K562 (cell line): ENCODE results near the gene GIT2. TPM values are rescaled to one million over a fixed set of nuclear protein-coding genes. Genes with fewer than 3 reads are reported as not detected.
A peak's percentile ranks its signal among the peaks of the same experiment; 100 is the strongest.

Experiments
- BHLHE40 ChIP-seq: IDR thresholded peaks from 2 replicates; pipeline ENCODE4 v1.6.1; 2011; ENCODE audit warnings: low read length, improper control_type of control experiment
- BRF1 ChIP-seq: IDR thresholded peaks from 3 replicates; pipeline ENCODE4 v1.6.1; 2011; ENCODE audit warnings: borderline replicate concordance, mild to moderate bottlenecking; ENCODE audit not compliant: insufficient read length; ENCODE audit errors: extremely low read depth
- CXXC5 ChIP-seq: fragments of 250-450 bp; sonication (Bioruptor Pico); IDR thresholded peaks from 2 replicates; pipeline ENCODE4 v1.8.0; 2022; ENCODE audit warnings: inconsistent platforms, mild to moderate bottlenecking, moderate library complexity
- GATA2 ChIP-seq: sonication (generic); formaldehyde crosslinking; IDR thresholded peaks from 2 replicates; pipeline ENCODE4 v1.4.0; 2020; ENCODE audit warnings: mild to moderate bottlenecking, missing genetic modification reagents
- GTF2F1 ChIP-seq: IDR thresholded peaks from 2 replicates; pipeline ENCODE4 v1.6.1; 2011; ENCODE audit warnings: low read depth, low read length, improper control_type of control experiment
- HDAC3 ChIP-seq: fragments of 450-650 bp; IDR thresholded peaks from 2 replicates; pipeline ENCODE4 v1.6.1; 2018; ENCODE audit warnings: borderline replicate concordance, mild to moderate bottlenecking, moderate library complexity; ENCODE audit not compliant: partially characterized antibody
- HOXB6 ChIP-seq: fragments of 250-450 bp; sonication (Bioruptor Pico); IDR thresholded peaks from 2 replicates; pipeline ENCODE4 v1.5.1; 2022; ENCODE audit warnings: mild to moderate bottlenecking, borderline replicate concordance
- ILK ChIP-seq: fragments of 450-650 bp; IDR thresholded peaks from 2 replicates; pipeline ENCODE4 v1.6.1; 2016; ENCODE audit warnings: missing genetic modification characterization, low read depth, mild to moderate bottlenecking, missing compliant biosample characterization, moderate library complexity, borderline replicate concordance
- KLF16 ChIP-seq: IDR thresholded peaks from 2 replicates; pipeline ENCODE4 v1.6.1; 2016; ENCODE audit warnings: antibody characterized with exemption
- MEF2D ChIP-seq: conservative IDR thresholded peaks from 2 replicates; pipeline ENCODE4 v1.6.1; 2016; ENCODE audit warnings: low read depth, missing genetic modification characterization, missing compliant biosample characterization
- NBN ChIP-seq: fragments of 450-650 bp; IDR thresholded peaks from 2 replicates; pipeline ENCODE4 v1.6.1; 2016; ENCODE audit warnings: low read depth, mild to moderate bottlenecking
- POLR2H ChIP-seq: IDR thresholded peaks from 2 replicates; pipeline ENCODE4 v1.6.1; 2016; ENCODE audit warnings: missing genetic modification characterization, low read depth, mild to moderate bottlenecking, control low read depth, missing compliant biosample characterization, moderate library complexity
- RBM14 ChIP-seq: fragments of 200-400 bp; formaldehyde crosslinking; IDR thresholded peaks from 2 replicates; pipeline ENCODE4 v1.6.1; 2018; ENCODE audit warnings: low read depth, mild to moderate bottlenecking, low read length, moderate library complexity, borderline replicate concordance; ENCODE audit not compliant: insufficient read depth
- STAT5A ChIP-seq: IDR thresholded peaks from 2 replicates; pipeline ENCODE4 v1.6.1; 2012; ENCODE audit warnings: low read length, inconsistent platforms, borderline replicate concordance
- TCF7 ChIP-seq: sonication (generic); IDR thresholded peaks from 2 replicates; pipeline ENCODE4 v1.6.1; 2016; ENCODE audit warnings: antibody characterized with exemption, borderline replicate concordance
- XRCC3 ChIP-seq: fragments of 450-650 bp; IDR thresholded peaks from 2 replicates; pipeline ENCODE4 v1.6.1; 2017; ENCODE audit warnings: mild to moderate bottlenecking, moderate library complexity
- ZBTB1 ChIP-seq: sonication (generic); formaldehyde crosslinking; IDR thresholded peaks from 2 replicates; pipeline ENCODE4 v1.8.1; 2023; ENCODE audit warnings: missing genetic modification reagents, low read depth, mild to moderate bottlenecking, borderline replicate concordance
- ZNF184 ChIP-seq: sonication (generic); formaldehyde crosslinking; IDR thresholded peaks from 2 replicates; pipeline ENCODE4 v1.5.0; 2020; ENCODE audit warnings: missing genetic modification reagents
- ZNF551 ChIP-seq: fragments of 250-450 bp; sonication (Bioruptor Pico); IDR thresholded peaks from 2 replicates; pipeline ENCODE4 v1.5.0; 2021; ENCODE audit warnings: mild to moderate bottlenecking, moderate library complexity
- ZNF75A ChIP-seq: fragments of 450-650 bp; formaldehyde crosslinking; IDR thresholded peaks from 2 replicates; pipeline ENCODE4 v1.4.0; 2020; ENCODE audit warnings: mild to moderate bottlenecking
- ZSCAN32 ChIP-seq: fragments of 450-650 bp; formaldehyde crosslinking; IDR thresholded peaks from 2 replicates; pipeline ENCODE4 v1.4.0; 2020; ENCODE audit warnings: mild to moderate bottlenecking, moderate library complexity
- polyA plus RNA-seq, 8 experiments: library from polyadenylated mRNA; depleted of rRNA in 4 of 8; stranded (reverse) in 5 of 8; unstranded in 3 of 8; fragments of >200 nt; fragmentation: Nextera tagmentation in 2 of 8; fragmentation: Illumina TruSeq in 1 of 8; extraction: Ambion mirVana in 2 of 8; extraction: Trizol in 1 of 8; gene quantifications; 2 replicates each; pipeline versions ENCODE4 v1.2.1 to v1.2.3, GENCODE V29; 2011 to 2014; ENCODE audit warnings: inconsistent platforms in 1 of 8, missing spikeins in 1 of 8
- total RNA-seq, 7 experiments: library from RNA; depleted of rRNA in 6 of 7; stranded (reverse); fragments of >200 nt in 6 of 7; fragmentation: Illumina TruSeq in 2 of 7; extraction: Trizol in 2 of 7; gene quantifications; 2 replicates each; pipeline versions ENCODE4 v1.2.1 to v1.2.3, GENCODE V29; 2011 to 2021; ENCODE audit warnings: low replicate concordance in 1 of 7
- TF ChIP-seq, protein P1 (sequence below): sonication (generic); IDR thresholded peaks from 2 replicates; pipeline ENCODE4 v1.6.1; 2016
- TF ChIP-seq, protein P2 (sequence below): sonication (generic); formaldehyde crosslinking; IDR thresholded peaks from 2 replicates; pipeline ENCODE4 v1.5.0; 2020; ENCODE audit warnings: missing genetic modification reagents
- TF ChIP-seq, protein P3 (sequence below): fragments of 250-450 bp; sonication (Bioruptor Pico); IDR thresholded peaks from 2 replicates; pipeline ENCODE4 v1.8.0; 2022; ENCODE audit warnings: moderate library complexity, mild to moderate bottlenecking, inconsistent platforms

The GIT2 gene
- total and polyA plus RNA-seq, 9 of the 15 experiments (the other 6 are each of a cell fraction or from before 2014, with no cell fraction given), result 4.0 to 30.4 (median 23.5) TPM

DNA sequence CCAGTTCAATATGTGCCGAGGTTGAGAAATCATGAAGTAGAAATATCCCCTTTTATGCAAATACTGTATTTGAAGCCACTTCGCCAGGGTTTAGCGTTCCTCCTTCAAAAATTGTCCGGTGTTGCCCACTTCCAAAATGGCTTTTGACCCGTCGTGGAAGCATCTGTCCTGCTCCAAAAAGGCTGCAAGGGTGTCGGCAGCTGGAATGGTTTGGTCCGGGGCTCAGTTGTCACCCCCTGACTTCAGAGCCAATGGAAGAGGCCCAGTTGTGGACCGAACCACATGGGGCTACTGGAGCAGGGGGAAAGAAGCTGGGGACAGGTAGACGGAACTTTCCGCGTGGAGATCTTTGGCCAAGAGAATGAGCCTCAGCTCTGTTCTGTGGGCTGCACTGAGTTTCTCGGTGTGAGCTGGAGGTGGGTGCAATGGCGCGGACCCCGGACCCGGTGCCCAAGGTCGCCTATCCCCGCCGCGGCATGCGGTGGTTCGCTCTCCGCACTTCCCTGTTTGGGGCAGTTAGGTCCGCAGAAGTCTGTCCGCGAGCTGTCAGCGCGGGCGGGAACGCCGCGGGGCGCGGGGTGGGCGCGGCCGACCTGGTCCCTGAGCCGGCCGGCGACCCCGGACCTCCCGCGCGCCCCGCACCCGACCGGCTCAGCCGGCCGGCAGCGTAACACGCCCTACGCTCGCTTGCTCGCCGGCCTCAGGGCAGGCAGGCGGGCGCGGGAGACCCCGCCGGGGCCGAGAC lies 2.9 kb upstream of the GIT2 start, which contains the start of gene ANKRD13A (continued):
- TF ChIP-seq, protein P1, sequence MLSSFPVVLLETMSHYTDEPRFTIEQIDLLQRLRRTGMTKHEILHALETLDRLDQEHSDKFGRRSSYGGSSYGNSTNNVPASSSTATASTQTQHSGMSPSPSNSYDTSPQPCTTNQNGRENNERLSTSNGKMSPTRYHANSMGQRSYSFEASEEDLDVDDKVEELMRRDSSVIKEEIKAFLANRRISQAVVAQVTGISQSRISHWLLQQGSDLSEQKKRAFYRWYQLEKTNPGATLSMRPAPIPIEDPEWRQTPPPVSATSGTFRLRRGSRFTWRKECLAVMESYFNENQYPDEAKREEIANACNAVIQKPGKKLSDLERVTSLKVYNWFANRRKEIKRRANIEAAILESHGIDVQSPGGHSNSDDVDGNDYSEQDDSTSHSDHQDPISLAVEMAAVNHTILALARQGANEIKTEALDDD, result no peak
- no peak for TF ChIP-seq GATA2
- TF ChIP-seq ILK, result no peak
- TF ChIP-seq ZSCAN32 (CRISPR knock-in tag), result 0 out of 2 replicates have a peak, but pooled peaks have one; percentile 38
- TF ChIP-seq, protein P2, sequence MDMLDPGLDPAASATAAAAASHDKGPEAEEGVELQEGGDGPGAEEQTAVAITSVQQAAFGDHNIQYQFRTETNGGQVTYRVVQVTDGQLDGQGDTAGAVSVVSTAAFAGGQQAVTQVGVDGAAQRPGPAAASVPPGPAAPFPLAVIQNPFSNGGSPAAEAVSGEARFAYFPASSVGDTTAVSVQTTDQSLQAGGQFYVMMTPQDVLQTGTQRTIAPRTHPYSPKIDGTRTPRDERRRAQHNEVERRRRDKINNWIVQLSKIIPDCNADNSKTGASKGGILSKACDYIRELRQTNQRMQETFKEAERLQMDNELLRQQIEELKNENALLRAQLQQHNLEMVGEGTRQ (CRISPR knock-in tag), result peak; percentile 49; the same call in 1 of the 2 replicates
- TF ChIP-seq NBN, result no peak; the same call in none of the 2 replicates
- TF ChIP-seq BRF1, result no peak
- TF ChIP-seq STAT5A, result 0 out of 2 replicates have a peak, but pooled peaks have one; percentile 18
- TF ChIP-seq GTF2F1, result peak; percentile 26; the same call in 1 of the 2 replicates
- TF ChIP-seq, protein P3, sequence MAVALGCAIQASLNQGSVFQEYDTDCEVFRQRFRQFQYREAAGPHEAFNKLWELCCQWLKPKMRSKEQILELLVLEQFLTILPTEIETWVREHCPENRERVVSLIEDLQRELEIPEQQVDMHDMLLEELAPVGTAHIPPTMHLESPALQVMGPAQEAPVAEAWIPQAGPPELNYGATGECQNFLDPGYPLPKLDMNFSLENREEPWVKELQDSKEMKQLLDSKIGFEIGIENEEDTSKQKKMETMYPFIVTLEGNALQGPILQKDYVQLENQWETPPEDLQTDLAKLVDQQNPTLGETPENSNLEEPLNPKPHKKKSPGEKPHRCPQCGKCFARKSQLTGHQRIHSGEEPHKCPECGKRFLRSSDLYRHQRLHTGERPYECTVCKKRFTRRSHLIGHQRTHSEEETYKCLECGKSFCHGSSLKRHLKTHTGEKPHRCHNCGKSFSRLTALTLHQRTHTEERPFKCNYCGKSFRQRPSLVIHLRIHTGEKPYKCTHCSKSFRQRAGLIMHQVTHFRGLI (CRISPR knock-in tag), result no peak
- peak; percentile 74; the same call in 1 of the 2 replicates for TF ChIP-seq MEF2D (tag)
- TF ChIP-seq POLR2H (tag), result peak; percentile 67
- TF ChIP-seq ZBTB1, result 0 out of 2 replicates have a peak, but pooled peaks have one; percentile 48
- TF ChIP-seq BHLHE40, result peak; percentile 97
- TF ChIP-seq HDAC3, result no peak
- no peak for TF ChIP-seq ZNF75A (CRISPR knock-in tag)
- no peak for TF ChIP-seq XRCC3
- TF ChIP-seq KLF16, result no peak; the same call in 1 of the 2 replicates
- no peak for TF ChIP-seq ZNF184 (CRISPR knock-in tag)
- TF ChIP-seq CXXC5 (CRISPR knock-in tag), result peak; percentile 69
- TF ChIP-seq RBM14, result no peak
- no peak for TF ChIP-seq HOXB6 (CRISPR knock-in tag)
- no peak for TF ChIP-seq ZNF551 (CRISPR knock-in tag)
- peak; percentile 30; the same call in 1 of the 2 replicates for TF ChIP-seq TCF7
